HepG2 (cell line): ENCODE results near the gene IQSEC1. TPM values are rescaled to one million over a fixed set of nuclear protein-coding genes. Genes with fewer than 3 reads are reported as not detected.
A peak's percentile ranks its signal among the peaks of the same experiment; 100 is the strongest.

ENCODE experiments used
- DMAP1 ChIP-seq: IDR thresholded peaks from 2 replicates; pipeline ENCODE4 v1.6.1; 2016
- GTF3A ChIP-seq: sonication (generic); formaldehyde crosslinking; conservative IDR thresholded peaks from 2 replicates; pipeline ENCODE4 v1.4.0; 2020; ENCODE audit warnings: mild to moderate bottlenecking, missing genetic modification reagents
- HOXD1 ChIP-seq: sonication (generic); formaldehyde crosslinking; IDR thresholded peaks from 2 replicates; pipeline ENCODE4 v1.5.0; 2020; ENCODE audit warnings: missing genetic modification reagents
- MTA3 ChIP-seq: sonication (generic); formaldehyde crosslinking; IDR thresholded peaks from 2 replicates; pipeline ENCODE4 v1.4.0; 2020; ENCODE audit warnings: missing genetic modification reagents
- PAWR ChIP-seq: sonication (generic); formaldehyde crosslinking; IDR thresholded peaks from 2 replicates; pipeline ENCODE4 v1.4.0; 2020; ENCODE audit warnings: missing genetic modification reagents, mild to moderate bottlenecking, borderline replicate concordance
- PCBP1 ChIP-seq: fragments of 200-400 bp; formaldehyde crosslinking; IDR thresholded peaks from 2 replicates; pipeline ENCODE4 v1.6.1; 2017; ENCODE audit warnings: mild to moderate bottlenecking, low read depth, low read length, borderline replicate concordance
- TOE1 ChIP-seq: sonication (generic); formaldehyde crosslinking; IDR thresholded peaks from 2 replicates; pipeline ENCODE4 v1.4.0; 2020; ENCODE audit warnings: mild to moderate bottlenecking, missing genetic modification reagents
- ZNF317 ChIP-seq: sonication (generic); formaldehyde crosslinking; IDR thresholded peaks from 2 replicates; pipeline ENCODE4 v1.5.0; 2020; ENCODE audit warnings: mild to moderate bottlenecking, missing genetic modification reagents
- ZNF329 ChIP-seq: sonication (generic); formaldehyde crosslinking; IDR thresholded peaks from 2 replicates; pipeline ENCODE4 v1.9.0; 2021; ENCODE audit warnings: low read depth, mild to moderate bottlenecking, missing genetic modification reagents
- ZNF343 ChIP-seq: sonication (generic); formaldehyde crosslinking; IDR thresholded peaks from 2 replicates; pipeline ENCODE4 v1.4.0; 2020; ENCODE audit warnings: mild to moderate bottlenecking, missing genetic modification reagents
- ZNF839 ChIP-seq: sonication (generic); formaldehyde crosslinking; IDR thresholded peaks from 2 replicates; pipeline ENCODE4 v1.4.0; 2020; ENCODE audit warnings: missing genetic modification reagents, mild to moderate bottlenecking, borderline replicate concordance
- polyA plus RNA-seq, 8 experiments: library from polyadenylated mRNA; depleted of rRNA in 3 of 8; stranded (reverse) in 7 of 8; unstranded in 1 of 8; fragments of >200 nt; fragmentation: Illumina TruSeq in 4 of 8; extraction: Trizol in 4 of 8; gene quantifications; 2 replicates each; pipeline versions ENCODE4 v1.2.1 to v1.2.3, GENCODE V29; 2011 to 2016; ENCODE audit warnings: low read depth in 4 of 8, missing spikeins in 1 of 8, mixed read lengths in 1 of 8; ENCODE audit not compliant: insufficient read depth in 1 of 8
- total RNA-seq, 5 experiments: library from RNA; depleted of rRNA; stranded (reverse); fragments of >200 nt; fragmentation: Illumina TruSeq; extraction: Trizol; gene quantifications; 2 replicates each; pipeline ENCODE4 v1.2.3, GENCODE V29; 2016; ENCODE audit warnings: low read depth in 1 of 5
- TF ChIP-seq, protein P1 (sequence below): IDR thresholded peaks from 2 replicates; pipeline ENCODE4 v1.4.0; 2020; ENCODE audit warnings: mild to moderate bottlenecking, missing genetic modification reagents
- TF ChIP-seq, protein P2 (sequence below): sonication (generic); formaldehyde crosslinking; IDR thresholded peaks from 2 replicates; pipeline ENCODE4 v1.8.0; 2022; ENCODE audit warnings: missing genetic modification reagents, mild to moderate bottlenecking, moderate library complexity, borderline replicate concordance
- TF ChIP-seq, protein P3 (sequence below): sonication (generic); formaldehyde crosslinking; IDR thresholded peaks from 2 replicates; pipeline ENCODE4 v1.4.0; 2020; ENCODE audit warnings: missing genetic modification reagents
- TF ChIP-seq, protein P4 (sequence below): sonication (generic); formaldehyde crosslinking; IDR thresholded peaks from 2 replicates; pipeline ENCODE4 v1.4.0; 2020; ENCODE audit warnings: missing genetic modification reagents
- TF ChIP-seq, protein P5 (sequence below): sonication (generic); formaldehyde crosslinking; conservative IDR thresholded peaks from 2 replicates; pipeline ENCODE4 v1.8.0; 2022; ENCODE audit warnings: missing genetic modification reagents

Gene IQSEC1
- total and polyA plus RNA-seq, 2 of the 13 experiments (the other 11 are each of a cell fraction or from before 2014, with no cell fraction given) = 17.4 to 20.2 TPM

DNA sequence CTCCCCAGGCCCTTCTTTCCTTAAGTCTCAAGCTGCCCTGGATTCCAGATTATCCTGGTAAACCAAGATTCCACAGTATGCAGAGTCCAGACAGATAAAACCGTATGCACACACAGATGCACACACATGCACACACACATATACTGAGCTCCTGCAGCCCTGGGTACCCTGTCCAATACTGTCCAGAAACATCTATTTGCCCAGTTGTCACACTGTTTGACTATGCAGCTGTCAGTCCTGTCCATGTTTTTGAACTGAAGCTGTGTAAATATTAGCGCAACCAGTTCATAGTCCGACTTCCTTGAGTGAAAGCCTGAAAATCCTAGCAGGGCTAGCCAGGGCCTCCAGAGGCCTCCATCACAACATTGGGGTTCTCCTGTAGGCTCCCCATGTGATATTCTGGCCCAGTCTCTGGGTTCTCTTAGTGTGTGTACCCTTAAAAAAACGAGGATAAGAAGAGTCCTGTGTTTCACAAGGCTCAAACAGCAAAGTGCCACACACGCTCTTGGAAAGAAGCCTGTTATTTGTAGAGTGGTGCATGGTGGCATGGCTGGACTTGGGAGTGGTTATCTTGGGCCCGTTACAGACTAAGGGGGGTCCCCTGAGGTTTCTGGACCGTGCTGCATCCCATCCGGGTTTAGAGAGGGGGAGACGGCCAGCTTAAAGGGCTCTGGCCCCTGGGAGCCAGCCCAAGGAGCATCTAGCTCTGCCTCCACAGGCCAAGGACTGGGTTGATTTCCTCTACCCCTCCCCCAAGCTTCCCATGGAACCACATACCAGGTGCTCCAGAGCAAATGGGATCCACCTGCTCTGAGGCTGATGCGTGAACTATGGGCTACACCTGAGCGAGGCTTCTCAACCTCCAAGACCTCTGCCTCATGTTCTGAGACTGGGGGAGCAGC, 108.3 kb downstream of the IQSEC1 start (continued):
- TF ChIP-seq, protein P1, sequence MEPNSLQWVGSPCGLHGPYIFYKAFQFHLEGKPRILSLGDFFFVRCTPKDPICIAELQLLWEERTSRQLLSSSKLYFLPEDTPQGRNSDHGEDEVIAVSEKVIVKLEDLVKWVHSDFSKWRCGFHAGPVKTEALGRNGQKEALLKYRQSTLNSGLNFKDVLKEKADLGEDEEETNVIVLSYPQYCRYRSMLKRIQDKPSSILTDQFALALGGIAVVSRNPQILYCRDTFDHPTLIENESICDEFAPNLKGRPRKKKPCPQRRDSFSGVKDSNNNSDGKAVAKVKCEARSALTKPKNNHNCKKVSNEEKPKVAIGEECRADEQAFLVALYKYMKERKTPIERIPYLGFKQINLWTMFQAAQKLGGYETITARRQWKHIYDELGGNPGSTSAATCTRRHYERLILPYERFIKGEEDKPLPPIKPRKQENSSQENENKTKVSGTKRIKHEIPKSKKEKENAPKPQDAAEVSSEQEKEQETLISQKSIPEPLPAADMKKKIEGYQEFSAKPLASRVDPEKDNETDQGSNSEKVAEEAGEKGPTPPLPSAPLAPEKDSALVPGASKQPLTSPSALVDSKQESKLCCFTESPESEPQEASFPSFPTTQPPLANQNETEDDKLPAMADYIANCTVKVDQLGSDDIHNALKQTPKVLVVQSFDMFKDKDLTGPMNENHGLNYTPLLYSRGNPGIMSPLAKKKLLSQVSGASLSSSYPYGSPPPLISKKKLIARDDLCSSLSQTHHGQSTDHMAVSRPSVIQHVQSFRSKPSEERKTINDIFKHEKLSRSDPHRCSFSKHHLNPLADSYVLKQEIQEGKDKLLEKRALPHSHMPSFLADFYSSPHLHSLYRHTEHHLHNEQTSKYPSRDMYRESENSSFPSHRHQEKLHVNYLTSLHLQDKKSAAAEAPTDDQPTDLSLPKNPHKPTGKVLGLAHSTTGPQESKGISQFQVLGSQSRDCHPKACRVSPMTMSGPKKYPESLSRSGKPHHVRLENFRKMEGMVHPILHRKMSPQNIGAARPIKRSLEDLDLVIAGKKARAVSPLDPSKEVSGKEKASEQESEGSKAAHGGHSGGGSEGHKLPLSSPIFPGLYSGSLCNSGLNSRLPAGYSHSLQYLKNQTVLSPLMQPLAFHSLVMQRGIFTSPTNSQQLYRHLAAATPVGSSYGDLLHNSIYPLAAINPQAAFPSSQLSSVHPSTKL (CRISPR knock-in tag) = peak; percentile 92
- TF ChIP-seq DMAP1 (CRISPR knock-in tag) = peak; percentile 87
- TF ChIP-seq, protein P2, sequence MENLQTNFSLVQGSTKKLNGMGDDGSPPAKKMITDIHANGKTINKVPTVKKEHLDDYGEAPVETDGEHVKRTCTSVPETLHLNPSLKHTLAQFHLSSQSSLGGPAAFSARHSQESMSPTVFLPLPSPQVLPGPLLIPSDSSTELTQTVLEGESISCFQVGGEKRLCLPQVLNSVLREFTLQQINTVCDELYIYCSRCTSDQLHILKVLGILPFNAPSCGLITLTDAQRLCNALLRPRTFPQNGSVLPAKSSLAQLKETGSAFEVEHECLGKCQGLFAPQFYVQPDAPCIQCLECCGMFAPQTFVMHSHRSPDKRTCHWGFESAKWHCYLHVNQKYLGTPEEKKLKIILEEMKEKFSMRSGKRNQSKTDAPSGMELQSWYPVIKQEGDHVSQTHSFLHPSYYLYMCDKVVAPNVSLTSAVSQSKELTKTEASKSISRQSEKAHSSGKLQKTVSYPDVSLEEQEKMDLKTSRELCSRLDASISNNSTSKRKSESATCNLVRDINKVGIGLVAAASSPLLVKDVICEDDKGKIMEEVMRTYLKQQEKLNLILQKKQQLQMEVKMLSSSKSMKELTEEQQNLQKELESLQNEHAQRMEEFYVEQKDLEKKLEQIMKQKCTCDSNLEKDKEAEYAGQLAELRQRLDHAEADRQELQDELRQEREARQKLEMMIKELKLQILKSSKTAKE (CRISPR knock-in tag) = peak; percentile 84
- TF ChIP-seq, protein P3, sequence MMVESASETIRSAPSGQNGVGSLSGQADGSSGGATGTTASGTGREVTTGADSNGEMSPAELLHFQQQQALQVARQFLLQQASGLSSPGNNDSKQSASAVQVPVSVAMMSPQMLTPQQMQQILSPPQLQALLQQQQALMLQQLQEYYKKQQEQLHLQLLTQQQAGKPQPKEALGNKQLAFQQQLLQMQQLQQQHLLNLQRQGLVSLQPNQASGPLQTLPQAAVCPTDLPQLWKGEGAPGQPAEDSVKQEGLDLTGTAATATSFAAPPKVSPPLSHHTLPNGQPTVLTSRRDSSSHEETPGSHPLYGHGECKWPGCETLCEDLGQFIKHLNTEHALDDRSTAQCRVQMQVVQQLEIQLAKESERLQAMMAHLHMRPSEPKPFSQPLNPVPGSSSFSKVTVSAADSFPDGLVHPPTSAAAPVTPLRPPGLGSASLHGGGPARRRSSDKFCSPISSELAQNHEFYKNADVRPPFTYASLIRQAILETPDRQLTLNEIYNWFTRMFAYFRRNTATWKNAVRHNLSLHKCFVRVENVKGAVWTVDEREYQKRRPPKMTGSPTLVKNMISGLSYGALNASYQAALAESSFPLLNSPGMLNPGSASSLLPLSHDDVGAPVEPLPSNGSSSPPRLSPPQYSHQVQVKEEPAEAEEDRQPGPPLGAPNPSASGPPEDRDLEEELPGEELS (CRISPR knock-in tag) = peak; percentile 83
- no peak for TF ChIP-seq GTF3A (CRISPR knock-in tag)
- no peak for TF ChIP-seq MTA3 (CRISPR knock-in tag)
- TF ChIP-seq ZNF343 (CRISPR knock-in tag) = 0 out of 2 replicates have a peak, but pooled peaks have one; percentile 24
- no peak for TF ChIP-seq PAWR (CRISPR knock-in tag)
- no peak for TF ChIP-seq ZNF839 (CRISPR knock-in tag)
- no peak; the same call in 1 of the 2 replicates for TF ChIP-seq HOXD1 (CRISPR knock-in tag)
- no peak for TF ChIP-seq PCBP1
- TF ChIP-seq, protein P4, sequence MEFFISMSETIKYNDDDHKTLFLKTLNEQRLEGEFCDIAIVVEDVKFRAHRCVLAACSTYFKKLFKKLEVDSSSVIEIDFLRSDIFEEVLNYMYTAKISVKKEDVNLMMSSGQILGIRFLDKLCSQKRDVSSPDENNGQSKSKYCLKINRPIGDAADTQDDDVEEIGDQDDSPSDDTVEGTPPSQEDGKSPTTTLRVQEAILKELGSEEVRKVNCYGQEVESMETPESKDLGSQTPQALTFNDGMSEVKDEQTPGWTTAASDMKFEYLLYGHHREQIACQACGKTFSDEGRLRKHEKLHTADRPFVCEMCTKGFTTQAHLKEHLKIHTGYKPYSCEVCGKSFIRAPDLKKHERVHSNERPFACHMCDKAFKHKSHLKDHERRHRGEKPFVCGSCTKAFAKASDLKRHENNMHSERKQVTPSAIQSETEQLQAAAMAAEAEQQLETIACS = 0 out of 2 replicates have a peak, but pooled peaks have one; percentile 14
- TF ChIP-seq ZNF329 (CRISPR knock-in tag) = no peak
- no peak for TF ChIP-seq ZNF317
- TF ChIP-seq, protein P5, sequence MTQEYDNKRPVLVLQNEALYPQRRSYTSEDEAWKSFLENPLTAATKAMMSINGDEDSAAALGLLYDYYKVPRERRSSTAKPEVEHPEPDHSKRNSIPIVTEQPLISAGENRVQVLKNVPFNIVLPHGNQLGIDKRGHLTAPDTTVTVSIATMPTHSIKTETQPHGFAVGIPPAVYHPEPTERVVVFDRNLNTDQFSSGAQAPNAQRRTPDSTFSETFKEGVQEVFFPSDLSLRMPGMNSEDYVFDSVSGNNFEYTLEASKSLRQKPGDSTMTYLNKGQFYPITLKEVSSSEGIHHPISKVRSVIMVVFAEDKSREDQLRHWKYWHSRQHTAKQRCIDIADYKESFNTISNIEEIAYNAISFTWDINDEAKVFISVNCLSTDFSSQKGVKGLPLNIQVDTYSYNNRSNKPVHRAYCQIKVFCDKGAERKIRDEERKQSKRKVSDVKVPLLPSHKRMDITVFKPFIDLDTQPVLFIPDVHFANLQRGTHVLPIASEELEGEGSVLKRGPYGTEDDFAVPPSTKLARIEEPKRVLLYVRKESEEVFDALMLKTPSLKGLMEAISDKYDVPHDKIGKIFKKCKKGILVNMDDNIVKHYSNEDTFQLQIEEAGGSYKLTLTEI = no peak
- peak; percentile 81; the same call in 1 of the 2 replicates for TF ChIP-seq TOE1 (CRISPR knock-in tag)
